Measurements from ENCODE around the gene MLLT10. TPM values are rescaled to one million over a fixed set of nuclear protein-coding genes. Genes with fewer than 3 reads are reported as not detected.

MLLT10 gene
- total RNA-seq, 1 donor: 50.5 TPM

DNA sequence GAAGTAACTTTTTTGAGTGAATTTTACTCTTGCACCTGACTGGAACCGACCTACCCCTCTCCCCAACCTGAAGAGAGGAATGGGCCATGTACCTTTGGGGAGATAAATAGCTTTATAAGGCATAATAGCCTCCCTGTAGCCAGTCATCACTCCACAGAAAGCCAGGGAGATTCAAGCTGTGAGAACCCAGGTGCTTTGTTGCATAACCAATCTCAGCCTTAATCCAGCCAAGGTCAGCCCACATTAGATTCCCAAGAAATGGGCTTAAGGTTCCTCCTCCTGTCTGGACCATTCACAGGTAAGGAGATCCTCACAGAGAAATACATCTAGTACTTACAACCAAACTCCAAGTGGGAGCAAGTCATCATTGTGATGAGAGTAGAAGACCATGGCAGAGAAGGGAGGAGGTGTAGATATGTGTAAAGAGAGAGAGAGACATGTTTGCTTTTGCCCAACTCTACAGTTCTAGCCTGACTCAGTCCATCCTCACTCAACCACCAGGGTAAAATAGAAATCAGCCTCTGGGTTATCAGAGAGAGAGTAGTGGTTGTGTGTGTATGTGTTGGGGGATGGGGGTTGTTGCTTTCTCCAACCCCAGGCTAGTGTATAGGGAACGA is 32.2 kb upstream of the MLLT10 start:
- DNase-seq (ENCODE audit: low read depth): no peak
- H3K4me3 ChIP-seq (ENCODE audit: low read depth, low read length): no peak overlapping the region
- TF ChIP-seq, protein P1, sequence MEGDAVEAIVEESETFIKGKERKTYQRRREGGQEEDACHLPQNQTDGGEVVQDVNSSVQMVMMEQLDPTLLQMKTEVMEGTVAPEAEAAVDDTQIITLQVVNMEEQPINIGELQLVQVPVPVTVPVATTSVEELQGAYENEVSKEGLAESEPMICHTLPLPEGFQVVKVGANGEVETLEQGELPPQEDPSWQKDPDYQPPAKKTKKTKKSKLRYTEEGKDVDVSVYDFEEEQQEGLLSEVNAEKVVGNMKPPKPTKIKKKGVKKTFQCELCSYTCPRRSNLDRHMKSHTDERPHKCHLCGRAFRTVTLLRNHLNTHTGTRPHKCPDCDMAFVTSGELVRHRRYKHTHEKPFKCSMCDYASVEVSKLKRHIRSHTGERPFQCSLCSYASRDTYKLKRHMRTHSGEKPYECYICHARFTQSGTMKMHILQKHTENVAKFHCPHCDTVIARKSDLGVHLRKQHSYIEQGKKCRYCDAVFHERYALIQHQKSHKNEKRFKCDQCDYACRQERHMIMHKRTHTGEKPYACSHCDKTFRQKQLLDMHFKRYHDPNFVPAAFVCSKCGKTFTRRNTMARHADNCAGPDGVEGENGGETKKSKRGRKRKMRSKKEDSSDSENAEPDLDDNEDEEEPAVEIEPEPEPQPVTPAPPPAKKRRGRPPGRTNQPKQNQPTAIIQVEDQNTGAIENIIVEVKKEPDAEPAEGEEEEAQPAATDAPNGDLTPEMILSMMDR (IDR thresholded peaks at IDR 0.05; ENCODE audit: insufficient read depth, low read depth, low read length): no peak

DNA sequence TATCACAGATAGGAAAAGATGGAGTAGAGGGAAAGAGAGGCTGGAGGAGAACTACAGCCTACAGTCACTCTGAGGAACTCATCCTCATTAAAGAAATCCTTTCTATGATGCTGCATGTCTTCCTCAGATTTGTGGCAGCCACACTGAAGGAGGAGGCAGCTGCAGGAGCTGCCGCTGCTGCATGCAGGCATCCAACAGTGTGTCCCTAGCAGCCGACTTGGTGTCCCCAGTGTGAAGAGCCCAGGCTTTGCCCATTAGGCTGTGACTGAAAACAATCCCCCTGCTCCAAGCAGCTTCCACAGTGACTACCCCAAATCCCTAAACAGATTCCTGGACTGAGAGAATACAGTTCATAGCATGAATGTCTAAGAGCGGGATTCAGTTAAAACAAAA is 31.7 kb upstream of the MLLT10 start:
- no peak for DNase-seq (ENCODE audit: low read depth)
- no peak overlapping the region for H3K4me3 ChIP-seq (ENCODE audit: low read depth, low read length)
- TF ChIP-seq, protein P1 (IDR thresholded peaks at IDR 0.05; ENCODE audit: insufficient read depth, low read depth, low read length): no peak

DNA sequence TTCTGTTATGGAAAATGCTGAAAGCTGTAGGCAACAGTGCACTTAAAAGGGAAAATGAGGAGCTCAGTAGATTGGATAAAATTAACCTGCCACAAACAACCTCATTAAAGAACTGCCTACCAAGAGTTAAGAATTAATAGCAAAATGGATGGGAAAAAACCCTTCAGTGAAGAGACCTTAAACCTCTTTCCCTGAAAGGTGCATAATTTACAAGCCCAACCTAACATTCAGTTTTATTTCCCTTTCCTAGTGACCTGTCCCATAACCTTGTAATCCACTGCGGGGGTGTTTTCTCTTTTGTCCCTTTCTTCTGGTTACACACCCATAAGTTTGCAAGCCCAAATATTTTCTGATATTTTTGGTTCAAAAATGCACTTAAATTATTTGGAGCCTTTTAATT is 30.5 kb upstream of the MLLT10 start:
- DNase-seq (ENCODE audit: low read depth): no peak
- H3K4me3 ChIP-seq (ENCODE audit: low read depth, low read length): no peak overlapping the region
- TF ChIP-seq, protein P1 (IDR thresholded peaks at IDR 0.05; ENCODE audit: insufficient read depth, low read depth, low read length): no peak

DNA sequence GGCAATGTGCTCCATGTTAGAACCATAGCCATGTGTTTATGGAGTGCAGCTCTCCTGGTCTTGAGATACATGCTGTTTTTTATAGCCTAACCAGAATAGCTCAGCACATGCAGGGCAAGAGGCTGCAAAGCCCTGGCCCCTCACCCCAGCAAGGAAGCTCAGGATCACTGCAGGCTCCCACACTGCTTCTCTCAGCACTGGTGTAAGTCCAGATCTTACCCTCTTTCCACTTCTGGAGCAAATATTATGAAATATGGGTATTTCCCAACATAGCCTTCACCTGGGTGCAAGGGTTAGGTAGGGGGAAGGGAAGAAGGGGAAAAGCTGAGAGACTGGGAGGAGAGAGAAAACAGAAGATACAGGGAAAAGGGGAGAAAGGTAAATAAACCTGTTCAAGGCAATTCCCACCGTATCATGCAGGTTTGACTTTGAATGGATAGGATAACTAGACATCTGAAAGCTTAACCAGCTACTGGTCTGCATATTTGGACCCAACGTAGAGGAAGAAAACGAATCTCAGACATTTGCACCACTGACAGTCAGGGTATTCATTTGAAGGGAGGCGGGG is 28.2 kb upstream of the MLLT10 start:
- TF ChIP-seq, protein P1 (IDR thresholded peaks at IDR 0.05; ENCODE audit: insufficient read depth, low read depth, low read length): no peak

DNA sequence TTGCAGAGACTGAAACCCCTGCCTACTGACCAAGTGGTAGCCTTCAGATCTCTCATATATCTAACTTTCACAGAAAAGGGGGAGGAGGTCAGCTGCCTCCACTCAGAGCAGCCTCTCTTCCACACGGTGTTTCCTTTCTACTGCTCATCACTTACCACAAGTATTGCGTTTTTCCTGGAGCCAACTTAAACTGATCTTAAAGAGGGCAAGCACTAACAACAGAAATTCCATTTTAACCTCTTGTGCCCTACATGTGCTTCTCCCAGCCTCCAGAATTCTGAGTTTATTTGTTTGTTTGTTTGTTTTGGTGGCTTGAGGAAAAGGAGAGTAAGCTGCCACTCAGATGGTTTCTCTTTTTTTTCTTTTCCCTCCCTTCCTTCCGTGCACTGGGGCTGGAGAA is 27.7 kb upstream of the MLLT10 start:
- TF ChIP-seq, protein P1 (IDR thresholded peaks at IDR 0.05; ENCODE audit: insufficient read depth, low read depth, low read length): no peak
- DNase-seq (ENCODE audit: low read depth): no peak
- no peak overlapping the region for H3K4me3 ChIP-seq (ENCODE audit: low read depth, low read length)

More for the DNA sequence above, 28.2 kb upstream of the MLLT10 start:
- no peak overlapping the region for H3K4me3 ChIP-seq (ENCODE audit: low read depth, low read length)
- no peak for DNase-seq (ENCODE audit: low read depth)

DNA sequence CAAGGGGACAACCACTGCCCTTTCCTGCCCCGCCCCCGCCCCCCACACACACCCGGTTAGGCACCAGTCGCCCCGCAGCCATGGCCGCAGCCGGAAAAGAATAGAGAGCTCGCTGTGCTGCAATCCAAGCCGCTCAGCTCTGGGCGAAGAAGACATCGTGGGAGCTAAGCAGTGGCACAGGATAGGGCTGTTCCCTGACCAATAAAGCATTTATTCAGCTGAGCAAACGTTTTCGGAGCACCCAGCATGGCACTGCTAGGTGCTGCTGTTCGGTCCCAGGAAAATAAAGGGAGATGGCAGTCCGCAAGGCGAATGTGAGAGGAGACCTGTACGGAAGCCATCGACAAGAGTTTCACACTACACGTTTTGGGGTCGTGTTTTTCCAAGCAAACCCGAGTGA is 26.9 kb upstream of the MLLT10 start:
- H3K4me3 ChIP-seq (ENCODE audit: low read depth, low read length): no peak overlapping the region
- TF ChIP-seq, protein P1 (IDR thresholded peaks at IDR 0.05; ENCODE audit: insufficient read depth, low read depth, low read length): no peak
- DNase-seq (ENCODE audit: low read depth): no peak
